Stimulated activated CD8-positive, alpha-beta memory T cell treated with anti-CD3 and anti-CD28 coated beads, Interleukin-15, amount 100 ng/mL, for 48 hours (primary cell): ENCODE measurements around the gene SETD1A.
"Not testable (repeated sequence)": the region's sequence is repeated elsewhere in the genome, so short reads cannot be mapped to it uniquely, and the experiment has no call there.

Experiments
- DNase-seq, 2 donors: peaks; one replicate each; pipeline ENCODE4 v3.0.0-alpha.2; 2020; ENCODE audit warnings: low read depth in 2 of 2

SETD1A gene

GRCh38 chr16:30929167-30929566 is 28.4 kb upstream of the SETD1A start:
- no peak for DNase-seq

- no peak for DNase-seq
Measured at GRCh38 chr16:30930160-30930571, 27.4 kb upstream of the SETD1A start.

GRCh38 chr16:30931068-30931650 is 26.4 kb upstream of the SETD1A start:
- DNase-seq: no peak

- no peak for DNase-seq
Measured at GRCh38 chr16:30934827-30935557, 22.6 kb upstream of the SETD1A start.

GRCh38 chr16:30937692-30938091 is 19.9 kb upstream of the SETD1A start:
- no peak for DNase-seq

GRCh38 chr16:30939571-30939970 is 18.0 kb upstream of the SETD1A start:
- DNase-seq: not testable (repeated sequence)

GRCh38 chr16:30941600-30942425 is 15.7 kb upstream of the SETD1A start:
- DNase-seq: peak in 1 of 2 donors; percentile 51

GRCh38 chr16:30942426-30942806 is 15.1 kb upstream of the SETD1A start:
- DNase-seq: no peak

- DNase-seq: no peak
Measured at GRCh38 chr16:30944352-30944751, 13.2 kb upstream of the SETD1A start.

GRCh38 chr16:30946671-30947540 is 10.6 kb upstream of the SETD1A start:
- DNase-seq: no peak

- DNase-seq: no peak
Measured at GRCh38 chr16:30947541-30947858, 10.1 kb upstream of the SETD1A start.

GRCh38 chr16:30947859-30948666 is 9.5 kb upstream of the SETD1A start:
- DNase-seq: no peak

GRCh38 chr16:30948667-30949649 is 8.6 kb upstream of the SETD1A start, which contains the start of gene ORAI3:
Gene ORAI3, plus strand, starts transcription at chr16:30949068. Its CDS starts 222 bp downstream, at chr16:30949290.
- no peak for DNase-seq

GRCh38 chr16:30949650-30950515 is 7.7 kb upstream of the SETD1A start:
- no peak for DNase-seq

GRCh38 chr16:30950516-30951065 is 7.0 kb upstream of the SETD1A start:
- no peak for DNase-seq

GRCh38 chr16:30951193-30951592 is 6.4 kb upstream of the SETD1A start:
- DNase-seq: no peak

- DNase-seq: no peak
Measured at GRCh38 chr16:30951750-30952149, 5.8 kb upstream of the SETD1A start.

GRCh38 chr16:30953111-30953510 is 4.4 kb upstream of the SETD1A start:
- no peak for DNase-seq
